Activated naive CD4-positive, alpha-beta T cell treated with Interleukin-2 at 50 U/mL for 16 hours (primary cell): ENCODE measurements around the gene CASZ1.
A peak's percentile ranks its signal among the peaks of the same experiment; 100 is the strongest.

Experiments
- DNase-seq: peaks from one replicate; pipeline ENCODE4 v3.0.0-alpha.2; 2020

The CASZ1 gene

DNA sequence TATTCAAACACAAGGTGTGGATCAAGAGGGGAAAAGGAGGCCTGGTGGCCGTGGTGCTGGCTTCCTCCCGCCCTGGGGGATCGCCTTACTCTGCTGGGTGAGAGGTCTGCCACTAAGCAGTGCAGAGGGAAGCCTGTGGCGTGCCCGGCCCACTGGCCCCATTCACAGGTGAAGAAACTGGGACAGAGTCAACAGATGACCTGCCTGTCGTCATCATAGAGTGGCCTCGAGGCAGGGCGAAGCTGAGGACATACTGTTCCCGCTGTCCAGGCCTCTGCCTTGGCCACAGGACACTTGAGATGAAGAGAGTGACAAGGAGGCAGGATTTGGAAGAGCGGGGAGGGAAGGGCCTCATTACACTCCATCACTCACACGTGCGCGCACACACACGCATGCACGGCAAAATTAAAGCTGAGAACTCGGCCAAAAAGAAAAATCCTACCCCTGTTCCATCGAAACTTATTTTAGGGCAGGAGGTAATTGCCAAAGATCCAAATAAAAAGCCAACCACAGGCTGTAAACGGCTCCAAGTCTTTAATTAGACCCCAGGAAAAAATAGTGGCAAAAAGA lies 50.5 kb downstream of the CASZ1 start:
- no peak for DNase-seq

DNA sequence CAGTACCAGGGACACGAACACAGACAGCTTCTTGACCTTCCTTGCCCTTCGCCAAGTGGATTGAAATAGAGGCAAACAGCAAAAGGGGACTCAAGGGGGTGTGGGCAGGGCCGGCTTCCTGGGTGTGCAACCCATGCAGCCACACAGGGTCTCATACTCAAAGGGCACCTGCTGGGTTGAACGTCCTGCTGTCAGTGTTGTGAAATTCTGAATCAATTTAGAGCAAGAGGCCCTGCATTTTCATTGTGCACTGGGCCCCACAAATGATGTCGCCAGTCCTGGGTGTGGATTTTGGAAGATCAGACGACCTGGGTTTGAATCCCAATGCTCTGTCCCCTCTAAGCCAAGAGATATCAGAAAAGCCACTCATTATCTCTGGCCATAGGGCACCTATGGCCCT lies 51.1 kb downstream of the CASZ1 start:
- no peak for DNase-seq

GRCh38 chr1:10744654-10745238 lies 51.7 kb downstream of the CASZ1 start:
- DNase-seq: no peak

- no peak for DNase-seq
Measured at GRCh38 chr1:10744029-10744428, 52.4 kb downstream of the CASZ1 start.

- no peak for DNase-seq
Measured at GRCh38 chr1:10741696-10742095, 54.8 kb downstream of the CASZ1 start.

GRCh38 chr1:10740123-10740522 lies 56.3 kb downstream of the CASZ1 start:
- no peak for DNase-seq

- DNase-seq: no peak
Measured at GRCh38 chr1:10739589-10739988, 56.9 kb downstream of the CASZ1 start.

DNA sequence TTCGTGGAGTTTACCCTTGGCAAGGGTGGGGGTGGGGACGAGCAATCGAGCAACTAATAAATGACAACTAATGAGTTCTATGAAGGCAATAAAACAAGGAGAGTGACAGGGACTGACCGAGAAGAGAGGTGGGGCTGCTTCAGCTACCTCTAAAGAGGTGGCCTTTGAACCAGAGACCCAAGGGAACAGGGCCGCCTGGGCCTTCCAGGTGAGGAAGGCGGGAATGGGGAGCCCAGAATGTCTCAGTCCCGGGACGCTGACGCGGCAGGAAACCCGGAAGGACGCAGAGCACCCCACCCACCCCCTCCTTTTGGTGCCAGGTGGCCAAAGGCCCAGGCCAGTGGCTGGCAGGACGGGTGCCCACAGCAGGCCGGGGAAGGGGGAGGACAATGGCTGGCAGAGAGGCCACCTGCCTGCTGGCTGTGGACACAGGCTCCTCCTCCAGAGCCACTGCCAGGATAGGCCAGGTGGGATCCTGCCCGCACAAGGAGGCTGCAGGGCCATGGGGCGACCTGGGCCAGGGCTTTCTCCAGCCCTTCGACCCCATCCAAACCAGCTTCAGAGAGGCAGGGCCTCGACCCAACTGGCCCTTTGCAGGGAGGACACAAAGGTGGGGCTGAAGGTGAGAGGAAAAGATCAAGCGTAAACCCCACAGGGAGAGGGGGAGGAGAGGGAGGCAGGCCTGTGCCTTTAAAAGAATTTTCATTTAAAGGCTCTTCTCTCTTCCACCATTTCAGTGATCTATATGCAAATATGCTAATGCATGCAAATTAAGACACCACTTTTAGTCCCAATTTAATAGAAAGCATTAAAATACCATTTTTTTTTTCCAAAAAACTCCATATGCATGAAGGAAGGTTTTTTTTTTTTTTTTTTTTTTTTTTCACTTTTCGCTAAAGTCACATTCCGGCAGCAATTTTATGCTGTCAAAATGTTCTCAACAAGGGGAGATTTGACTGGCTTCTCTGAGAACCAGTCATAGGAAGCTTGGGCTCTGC lies 58.1 kb downstream of the CASZ1 start:
- no peak for DNase-seq

- DNase-seq: no peak
Measured at GRCh38 chr1:10737651-10738050, 58.8 kb downstream of the CASZ1 start.

DNA sequence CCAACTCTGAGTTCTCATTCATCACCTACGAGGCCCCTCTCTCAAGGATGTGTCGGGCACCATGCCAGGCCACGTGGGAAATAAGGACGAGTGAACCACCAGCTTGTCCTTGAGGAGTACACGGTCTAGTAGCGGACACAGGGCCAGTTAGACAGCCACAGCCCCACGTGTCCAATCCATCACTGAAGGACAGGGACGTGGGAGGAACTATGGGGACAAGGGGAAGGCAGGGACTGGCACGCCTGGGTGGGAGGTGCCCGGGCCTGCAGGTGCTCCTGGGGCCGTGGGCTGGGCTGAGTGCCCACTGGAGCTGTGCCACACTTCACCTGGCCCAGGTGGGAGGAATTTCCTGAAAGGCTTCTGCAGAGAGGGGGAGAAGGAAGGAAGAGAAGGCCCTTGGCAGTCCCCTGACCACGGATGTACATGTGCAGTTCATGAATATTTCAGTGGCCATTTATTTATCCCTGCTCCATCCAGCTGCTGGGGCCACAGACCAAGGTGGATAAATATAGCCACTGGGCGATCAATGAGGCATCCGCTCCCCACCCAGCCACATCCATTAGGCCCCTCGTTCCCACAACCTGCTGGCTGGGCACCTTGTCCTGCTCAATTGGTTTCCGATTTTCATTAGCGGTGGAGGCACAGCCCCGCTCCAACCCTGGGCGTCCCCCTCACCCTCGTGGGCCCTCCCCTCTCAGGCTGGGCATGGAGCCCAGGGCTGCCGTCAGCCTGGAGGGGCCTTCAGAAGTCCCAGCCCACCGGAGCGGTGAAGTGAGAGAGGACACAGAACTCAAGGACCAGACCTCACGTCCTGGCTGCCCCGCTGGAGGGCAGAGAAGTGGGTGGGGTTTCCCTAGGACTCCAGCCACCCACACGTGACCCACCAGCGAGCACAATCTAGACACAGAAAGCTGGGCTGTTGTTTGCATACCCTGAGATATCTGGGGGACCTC lies 59.5 kb downstream of the CASZ1 start:
- no peak for DNase-seq

GRCh38 chr1:10735563-10736305 lies 60.7 kb downstream of the CASZ1 start:
- DNase-seq: no peak

- no peak for DNase-seq
Measured at GRCh38 chr1:10734962-10735544, 61.4 kb downstream of the CASZ1 start.

DNA sequence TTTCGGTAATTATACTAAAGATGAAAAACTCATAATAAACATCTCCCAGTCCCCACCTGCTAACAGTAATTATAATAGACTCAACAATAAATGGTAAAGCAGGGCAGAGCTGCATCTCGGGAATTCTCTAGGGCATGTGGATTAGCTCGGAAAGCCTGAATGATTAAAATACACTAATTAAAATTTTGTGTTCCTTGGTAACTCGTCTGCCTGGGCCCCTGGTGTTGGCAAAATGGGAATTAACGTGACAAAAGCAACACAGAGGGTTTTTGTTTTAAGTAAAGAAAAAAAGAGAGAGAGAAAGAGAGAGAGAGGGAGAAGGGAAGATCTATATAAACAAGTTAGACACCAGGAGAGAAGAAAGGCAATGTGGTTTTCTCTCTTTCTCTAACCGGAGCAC lies 62.1 kb downstream of the CASZ1 start:
- DNase-seq: no peak

- DNase-seq: peak; percentile 61
Measured at GRCh38 chr1:10733474-10734366, 62.7 kb downstream of the CASZ1 start.

DNA sequence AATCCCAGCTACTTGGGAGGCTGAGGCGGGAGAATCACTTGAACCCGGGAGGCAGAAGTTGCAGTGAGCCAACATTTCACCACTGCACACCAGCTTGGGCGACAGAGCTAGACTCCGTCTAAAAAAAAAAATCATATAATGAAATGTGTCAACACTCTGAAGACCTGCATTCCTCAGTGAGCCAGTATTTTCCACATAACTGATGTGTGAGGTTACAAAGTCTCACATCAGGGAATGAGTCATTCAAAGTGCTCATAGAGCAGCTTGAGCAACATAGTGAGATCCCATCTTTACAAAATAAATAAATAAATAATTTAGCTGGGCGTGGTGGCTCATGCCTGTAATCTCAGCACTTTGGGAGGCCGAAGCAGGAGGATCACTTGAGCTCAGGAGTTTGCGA lies 65.5 kb downstream of the CASZ1 start:
- no peak for DNase-seq

DNA sequence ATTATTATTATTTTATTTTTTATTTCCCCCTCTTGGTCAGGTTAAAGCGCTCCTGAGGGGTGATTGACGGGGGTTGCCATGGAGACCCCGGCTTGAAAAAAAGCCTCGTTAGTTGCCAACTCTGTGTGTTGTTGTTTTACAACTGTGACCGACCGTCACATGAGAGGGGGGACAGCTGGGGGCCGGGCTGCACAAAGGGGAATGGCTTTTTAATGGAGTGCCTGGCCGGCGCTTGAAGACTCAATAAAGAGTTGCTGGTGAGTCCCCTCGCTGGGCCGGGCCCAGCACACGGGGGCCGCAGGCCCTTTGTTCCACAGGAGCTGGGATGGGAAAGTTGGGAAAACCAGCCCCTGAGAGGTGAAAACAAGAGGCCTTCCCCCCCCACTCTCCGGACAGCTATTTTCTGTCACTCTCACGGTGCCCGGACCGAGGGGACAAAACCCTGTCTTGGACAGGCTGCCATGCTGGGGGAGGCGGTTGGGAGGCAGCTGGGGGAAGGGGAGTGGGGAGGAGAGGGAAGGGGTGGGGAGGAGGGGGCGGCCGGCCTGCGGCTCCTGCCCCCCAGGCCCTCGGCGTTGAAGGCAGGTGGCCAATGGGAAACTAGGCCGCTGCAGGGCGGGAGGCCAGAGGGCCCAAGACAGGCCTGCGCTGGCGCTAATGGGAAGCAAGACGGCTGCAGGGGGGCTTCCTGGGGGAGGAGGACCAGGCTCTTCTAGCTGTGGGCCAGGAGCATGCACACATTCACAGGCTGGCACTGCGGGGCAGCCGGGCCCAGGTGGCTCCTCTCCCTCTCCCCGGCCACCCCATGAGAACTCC lies 67.6 kb downstream of the CASZ1 start:
- DNase-seq: no peak

GRCh38 chr1:10727751-10728232 lies 68.7 kb downstream of the CASZ1 start:
- DNase-seq: no peak

GRCh38 chr1:10726355-10726754 lies 70.1 kb downstream of the CASZ1 start:
- no peak for DNase-seq
